KG1 (cell line): ENCODE measurements around the gene TLE7.

Experiments used
- DNase-seq: peaks from one replicate; lab custom pipeline; 2025; lab: John Stamatoyannopoulos, UW

TLE7 gene

DNA sequence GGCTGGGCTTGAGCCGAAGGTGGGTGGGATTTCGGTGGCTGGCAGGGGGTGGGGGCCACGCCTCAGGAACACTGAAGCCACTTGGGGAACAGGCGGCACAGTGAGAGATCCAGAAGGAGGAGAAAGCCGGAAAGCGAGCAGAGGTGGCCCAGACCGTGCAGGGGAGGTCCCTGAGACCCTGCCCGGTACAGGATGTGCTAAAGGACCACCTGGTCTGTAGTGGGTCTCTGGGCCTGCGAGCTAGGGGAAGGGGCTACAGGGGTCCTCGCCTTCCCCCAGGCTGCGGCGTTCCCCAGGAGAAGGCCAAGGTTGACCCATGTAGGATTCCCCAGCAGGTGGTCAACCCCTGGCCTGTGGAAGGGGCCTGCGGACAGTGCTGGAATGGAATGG lies at the start of gene TLE7:
TLE7 (minus strand) TSS at position 4 of the 390 bp plus-strand sequence. CDS start 8,730 bp downstream, outside the sequence.
- no peak for DNase-seq

DNA sequence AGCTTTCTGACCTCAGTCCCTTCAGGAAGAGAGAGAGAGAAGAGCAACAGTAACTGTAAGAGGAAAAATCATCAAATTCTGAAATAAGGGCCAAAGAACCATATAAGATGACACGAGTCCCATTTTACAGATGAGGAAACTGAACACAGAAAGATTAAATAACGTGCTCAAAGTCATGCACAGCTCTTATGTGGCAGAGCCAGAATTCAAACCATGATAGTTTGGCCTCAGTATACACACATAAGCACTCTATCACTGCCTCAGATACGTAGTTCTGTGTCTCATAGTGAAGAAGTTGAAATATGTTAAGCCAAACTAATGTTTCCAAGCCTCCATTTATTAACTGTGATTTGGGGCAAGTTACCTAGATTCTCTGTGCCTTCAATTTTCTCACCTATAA lies 49.2 kb upstream of the TLE7 start:
- no peak for DNase-seq

DNA sequence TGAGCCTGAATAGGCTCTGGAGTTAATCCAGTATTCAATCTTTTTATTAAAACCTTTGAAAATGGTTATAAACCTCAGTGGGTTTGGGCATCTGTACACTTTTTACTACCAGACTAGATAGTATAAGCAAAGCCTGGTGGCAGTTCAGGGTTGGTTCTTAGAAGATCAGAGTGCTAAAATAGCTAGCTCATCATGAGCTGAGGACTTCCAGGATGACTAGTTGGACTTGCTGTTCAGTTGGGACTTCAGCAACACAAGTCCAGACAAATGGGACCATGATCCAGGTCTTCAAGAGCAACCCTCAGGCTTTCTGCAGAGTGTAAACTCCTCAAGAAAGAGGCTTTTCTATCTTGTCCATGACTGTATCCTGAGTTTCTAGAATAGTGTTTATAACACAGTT lies 48.5 kb upstream of the TLE7 start:
- no peak for DNase-seq

DNA sequence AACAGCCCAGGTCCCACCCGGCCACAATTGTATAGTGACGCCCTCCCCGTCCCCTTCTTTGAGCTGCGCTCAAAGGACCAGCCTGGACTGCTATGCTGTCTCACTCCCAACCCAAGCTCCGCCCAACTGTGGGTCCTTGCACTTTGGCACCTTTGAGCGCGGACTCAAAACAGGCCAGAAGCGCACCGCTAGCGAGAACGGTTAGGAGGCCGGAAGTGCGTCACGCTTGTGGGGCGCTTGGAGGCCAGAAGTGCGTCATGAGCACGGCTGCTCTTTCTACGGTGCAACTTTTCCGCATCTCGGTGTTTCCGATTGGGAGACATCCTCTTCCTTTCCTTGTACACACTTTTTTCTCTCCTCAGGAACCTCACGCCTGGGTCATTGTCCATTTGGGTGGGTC lies 47.3 kb upstream of the TLE7 start, which contains the start of gene ZNF19:
ZNF19 (minus strand) TSS at position 203 of the 400 bp plus-strand sequence. CDS start 7,210 bp downstream, outside the sequence.
- no peak for DNase-seq

DNA sequence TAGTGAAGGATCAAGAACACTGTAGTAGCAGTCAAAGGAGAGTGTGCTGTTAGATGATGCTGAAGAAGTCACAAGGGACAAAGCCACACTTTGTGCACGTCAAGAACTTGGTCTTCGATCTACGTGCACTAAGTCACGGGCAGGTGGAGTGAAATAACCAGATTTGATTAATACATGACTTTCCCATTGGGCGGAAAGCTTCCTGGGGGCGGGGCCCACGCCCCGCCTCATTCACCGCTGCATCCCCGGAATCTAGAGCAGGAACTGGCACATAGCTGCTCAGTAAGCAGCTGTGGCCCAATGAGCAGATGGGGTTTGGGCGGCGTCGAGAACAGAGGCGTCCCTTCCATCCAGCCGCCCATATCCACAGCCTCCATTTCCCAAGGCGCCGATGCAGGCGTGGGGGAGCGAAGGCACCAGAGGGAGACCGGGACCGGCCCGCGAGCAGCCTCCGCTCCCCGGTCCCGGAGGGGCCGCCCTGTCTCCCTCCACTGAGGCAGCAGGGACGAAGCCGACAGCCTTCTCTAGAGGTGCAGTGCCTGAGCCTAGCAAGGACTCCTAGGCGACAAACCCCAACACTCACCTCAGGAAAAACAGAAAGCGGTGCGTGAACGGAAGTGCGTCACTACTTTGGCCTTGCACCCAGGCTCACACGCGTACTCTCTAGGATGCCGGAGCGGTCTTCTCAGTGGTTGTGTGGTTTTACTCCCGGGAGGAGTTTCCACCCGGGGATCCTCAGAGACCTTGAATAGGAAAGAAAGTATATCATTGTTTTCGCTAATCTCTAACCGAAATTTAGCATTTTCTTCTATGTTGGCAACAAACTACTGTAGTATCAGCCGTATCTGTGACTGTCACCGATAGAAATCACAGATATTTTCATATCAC lies 42.4 kb upstream of the TLE7 start:
- DNase-seq, result peak; percentile 66

DNA sequence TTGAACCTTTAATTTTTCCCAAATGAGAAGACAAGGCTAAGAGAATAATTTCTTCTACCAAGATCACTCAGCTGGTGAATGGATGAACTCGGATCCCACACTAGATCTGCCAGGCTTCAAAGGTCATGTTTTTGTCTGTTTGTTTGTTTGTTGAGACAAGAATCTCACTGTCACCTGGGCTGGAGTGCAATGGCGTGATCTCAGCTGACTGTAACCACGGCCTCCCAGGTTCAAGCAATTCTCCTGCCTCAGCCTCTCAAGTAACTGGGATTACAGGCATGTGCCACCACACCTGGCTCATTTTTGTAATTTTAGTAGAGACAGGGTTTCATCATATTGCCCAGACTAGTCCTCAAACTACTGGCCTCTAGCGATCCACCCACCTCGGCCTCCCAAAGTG lies 40.7 kb upstream of the TLE7 start:
- no peak for DNase-seq

DNA sequence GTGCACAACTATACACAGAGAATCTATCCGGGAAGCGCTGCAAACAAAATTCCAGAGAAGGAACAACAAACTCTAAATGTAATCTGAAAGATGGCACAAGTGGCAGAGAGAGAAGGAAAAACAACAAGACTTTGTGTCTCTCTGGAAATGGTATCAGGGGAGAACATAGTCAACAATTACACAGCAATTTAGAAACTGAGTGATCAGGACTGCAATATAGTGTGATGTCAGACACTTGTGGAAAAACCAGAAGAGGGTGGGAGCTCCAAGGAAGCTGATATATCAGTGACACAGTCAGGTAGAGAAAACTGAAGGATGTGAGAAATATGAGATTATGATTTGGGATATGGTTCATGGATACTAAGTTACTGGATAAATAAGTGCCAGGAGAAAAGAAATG lies 39.1 kb upstream of the TLE7 start:
- DNase-seq, result no peak

DNA sequence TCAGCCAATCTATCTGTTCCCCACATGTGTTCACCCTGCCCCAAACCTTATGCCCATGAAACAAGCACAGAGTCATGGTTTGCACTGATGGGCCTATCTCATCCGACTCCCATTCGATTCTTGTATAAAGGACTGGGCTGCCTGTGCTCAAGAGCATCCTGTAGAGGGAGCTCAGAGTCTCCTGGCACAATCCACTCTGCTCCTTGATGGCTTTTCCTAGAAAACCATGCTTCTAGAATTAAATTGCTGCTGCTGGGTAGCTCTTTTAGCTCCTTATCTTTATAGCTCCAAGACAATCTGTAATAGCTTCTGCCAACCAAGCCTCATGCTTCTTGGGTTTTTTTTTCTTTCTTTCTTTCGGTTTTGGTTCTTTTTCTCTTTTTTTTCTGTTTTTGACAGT lies 37.6 kb upstream of the TLE7 start:
- DNase-seq, result no peak

DNA sequence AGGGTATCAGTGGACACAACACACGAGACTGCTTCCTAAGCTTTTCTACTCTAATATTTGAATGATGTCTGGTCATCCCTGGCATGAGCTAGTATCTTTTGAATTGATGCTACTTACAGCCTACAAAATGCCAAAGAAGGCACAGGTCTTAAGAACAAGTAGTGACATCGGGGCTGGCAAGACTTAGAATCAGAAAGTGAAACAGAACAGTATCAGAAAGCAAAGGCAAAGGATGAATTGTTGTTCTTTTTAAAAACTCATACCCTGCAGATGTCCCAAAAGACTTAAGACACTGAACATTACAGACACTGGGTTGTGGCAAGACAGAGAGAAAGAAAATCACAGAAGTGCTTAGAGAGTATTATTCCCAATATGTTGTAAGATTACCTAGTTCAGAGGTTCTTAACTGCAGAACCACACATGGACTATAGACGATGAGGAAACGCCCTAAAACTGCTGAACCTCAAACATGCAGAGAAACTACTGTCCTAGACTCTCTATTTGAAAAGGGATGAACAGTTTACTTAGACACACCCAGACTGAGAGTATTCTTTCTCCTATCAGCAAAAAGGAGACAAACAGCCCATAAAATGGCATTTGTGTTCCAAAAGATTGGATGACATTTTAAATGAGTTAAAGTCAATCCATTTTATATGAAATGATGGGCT lies 34.7 kb upstream of the TLE7 start:
- no peak for DNase-seq

DNA sequence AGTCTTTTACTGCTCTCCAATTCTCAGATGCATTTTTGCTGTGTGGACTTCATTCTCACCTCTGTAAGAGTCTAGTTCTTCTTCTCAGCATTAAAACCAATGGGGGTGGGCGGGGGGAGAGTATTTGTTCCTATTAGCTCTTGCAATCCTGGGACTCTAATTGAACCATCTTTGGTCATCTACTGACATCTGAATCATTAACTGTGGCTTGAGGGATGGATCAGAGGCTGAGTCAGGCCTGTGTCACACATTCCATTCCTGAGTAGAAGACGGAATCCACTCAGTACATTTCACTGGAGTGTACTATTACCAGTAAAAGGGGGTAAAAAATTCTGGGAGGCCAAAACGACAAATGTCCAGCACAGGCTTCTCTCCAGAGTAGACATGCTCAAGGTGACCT lies 33.0 kb upstream of the TLE7 start:
- DNase-seq, result no peak

DNA sequence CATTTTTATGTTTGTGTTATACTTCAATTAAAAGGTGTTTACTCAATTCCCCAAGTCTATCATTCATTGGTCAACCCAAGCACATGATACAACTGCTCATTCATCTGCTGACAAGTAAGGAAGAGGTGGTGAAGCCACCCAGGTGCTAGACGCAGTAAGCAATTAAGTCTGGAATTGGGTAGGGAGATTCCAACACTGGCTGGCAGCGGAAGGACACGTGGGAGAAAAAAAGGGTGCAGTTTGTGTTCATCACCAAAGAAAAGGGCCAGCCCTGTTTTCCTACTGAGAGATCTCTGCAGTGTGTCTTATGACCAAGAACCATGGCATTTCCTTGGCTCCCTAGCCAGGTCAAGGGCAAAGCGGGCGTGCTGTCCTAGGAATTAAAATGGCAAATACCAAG lies 32.0 kb upstream of the TLE7 start:
- no peak for DNase-seq

DNA sequence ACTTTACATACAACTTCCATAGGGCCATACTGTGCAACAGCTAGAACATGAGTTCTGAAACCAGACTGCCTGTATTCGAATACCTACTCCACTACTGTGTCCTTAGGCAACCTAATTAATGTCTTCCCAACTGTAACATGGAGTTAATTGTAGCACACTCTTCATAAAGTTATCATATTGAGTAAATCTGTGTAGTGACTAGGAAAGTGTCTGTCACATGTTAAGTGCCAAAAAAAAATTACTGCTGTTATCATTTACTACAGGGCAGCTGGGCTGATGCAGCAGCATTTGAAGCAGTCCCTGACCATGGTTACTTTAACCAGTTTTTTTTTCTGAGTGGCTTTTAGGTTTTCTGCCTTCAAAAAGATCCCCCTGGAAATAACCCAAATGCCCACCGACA lies 31.1 kb upstream of the TLE7 start:
- DNase-seq, result no peak

DNA sequence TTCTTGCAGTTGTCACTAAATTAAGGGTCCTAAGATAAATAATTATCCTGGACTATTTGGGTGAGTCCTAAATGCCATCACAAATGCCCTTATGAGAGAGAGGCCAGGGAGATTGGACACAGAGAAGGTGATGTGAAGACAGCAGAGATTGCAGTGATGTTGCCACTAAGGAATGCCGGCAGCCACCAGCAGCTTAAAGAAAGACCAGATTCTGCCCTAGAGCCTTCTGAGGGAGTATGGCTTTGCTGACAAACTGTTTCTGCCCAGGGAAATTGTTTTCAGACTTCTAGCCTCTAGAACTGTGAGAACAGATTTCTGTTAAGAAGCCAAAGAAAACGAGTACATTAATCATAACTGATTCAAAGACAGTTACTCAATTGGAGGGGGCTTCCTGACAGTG lies 30.2 kb upstream of the TLE7 start:
- DNase-seq, result no peak

DNA sequence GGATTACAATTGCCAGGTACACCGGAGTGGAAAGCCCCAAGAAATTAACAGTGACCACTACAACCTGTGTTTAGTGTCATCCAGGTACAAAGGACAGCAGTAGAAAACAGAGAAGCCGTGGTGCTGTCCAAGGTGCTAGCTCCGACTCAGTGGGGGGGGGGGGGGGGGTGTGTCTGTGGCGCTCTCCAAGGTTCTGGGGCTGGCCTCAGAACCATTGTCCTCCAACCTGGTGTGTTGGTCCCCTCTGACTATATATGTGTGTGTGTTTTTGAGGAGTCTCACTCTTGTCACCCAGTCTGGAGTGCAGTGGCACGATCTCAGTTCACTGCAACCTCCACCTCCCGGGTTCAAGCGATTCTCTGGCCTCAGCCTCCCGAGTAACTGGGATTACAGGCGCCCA lies 26.0 kb upstream of the TLE7 start:
- DNase-seq, result peak; percentile 6

DNA sequence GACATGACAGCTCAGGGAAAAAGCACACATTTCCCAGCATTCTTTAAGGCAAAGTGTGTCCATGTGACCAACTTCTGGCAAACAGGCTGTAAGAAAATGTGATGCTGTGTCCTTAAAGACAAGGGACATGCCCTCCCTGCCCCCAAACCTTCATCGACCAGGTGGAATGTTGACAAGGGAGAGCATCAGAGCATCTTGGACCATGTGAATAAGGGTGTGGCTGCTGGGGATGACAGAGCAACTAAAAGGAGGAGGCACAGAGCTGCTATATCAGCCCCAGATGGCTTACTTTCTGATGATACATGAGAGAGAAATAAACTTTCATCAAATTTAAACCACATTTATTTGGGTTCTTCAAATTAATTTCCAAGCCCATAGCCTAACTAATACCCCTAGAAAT lies 22.4 kb upstream of the TLE7 start:
- no peak for DNase-seq

DNA sequence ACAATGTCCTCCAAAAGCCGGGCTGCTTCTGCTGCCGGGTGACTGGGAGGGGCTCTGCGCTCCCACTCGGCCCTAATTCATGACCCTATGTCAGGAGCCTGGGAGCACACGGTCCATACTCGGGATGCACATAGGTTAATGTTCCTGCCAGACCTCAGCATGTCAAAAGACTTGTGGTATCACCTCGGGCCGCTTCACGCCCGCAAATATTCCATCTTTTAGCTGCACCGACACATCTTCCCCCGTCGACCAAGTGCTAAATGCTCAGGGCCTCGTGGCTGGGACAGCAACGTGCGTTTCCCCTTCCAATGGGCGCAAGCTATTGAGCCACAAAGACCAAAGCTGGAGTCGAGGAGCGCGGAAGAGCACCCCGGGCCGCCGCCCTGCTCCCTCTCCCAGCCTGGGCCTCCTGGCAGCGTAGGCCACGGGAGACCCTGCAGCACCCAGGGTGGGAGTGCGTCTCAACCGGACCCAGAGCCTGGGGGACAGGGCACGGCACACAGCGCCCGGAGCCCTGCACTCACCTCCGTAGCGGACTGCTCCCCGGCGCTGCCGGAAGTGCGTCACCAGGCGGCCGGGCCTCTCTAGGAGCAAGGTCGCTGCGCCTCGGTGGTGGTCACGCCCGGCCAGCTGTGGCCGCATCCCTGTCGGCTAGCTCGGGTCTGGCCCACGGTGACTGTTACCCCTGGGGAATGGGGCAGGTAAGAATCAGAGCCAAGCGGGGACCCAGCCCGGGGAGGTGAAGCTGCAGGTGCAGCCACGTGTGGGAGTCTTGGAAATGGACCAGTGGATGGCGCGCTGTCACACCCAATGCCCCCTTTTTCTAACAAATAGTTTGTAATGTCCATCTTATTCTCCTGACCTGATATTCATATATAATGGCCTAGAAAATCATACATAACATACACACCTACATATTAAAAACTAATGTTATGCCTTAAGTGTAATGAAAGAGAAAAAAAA lies 20.1 kb upstream of the TLE7 start, which contains the start of gene ZNF23:
ZNF23 (minus strand) TSS at position 562 of the 963 bp plus-strand sequence. CDS start 5,451 bp downstream, outside the sequence.
- DNase-seq, result peak; percentile 53

DNA sequence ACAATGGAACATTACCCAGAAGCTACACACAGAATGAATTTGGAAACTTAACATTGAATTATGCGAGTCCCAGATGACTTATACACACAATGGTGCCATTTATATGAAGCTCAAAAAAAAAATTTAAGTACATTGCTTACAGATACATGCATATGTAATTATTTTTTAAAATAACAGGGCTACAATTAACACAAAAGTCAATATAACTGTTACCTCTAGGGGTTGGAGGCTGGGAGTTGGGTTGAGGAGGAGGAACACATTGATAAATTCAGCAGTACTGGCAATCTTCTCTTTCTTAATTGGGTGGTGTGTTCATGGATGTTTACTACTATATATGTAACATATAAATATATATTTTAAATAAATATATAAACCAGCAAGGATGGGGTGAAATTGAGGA lies 19.1 kb upstream of the TLE7 start:
- no peak for DNase-seq

DNA sequence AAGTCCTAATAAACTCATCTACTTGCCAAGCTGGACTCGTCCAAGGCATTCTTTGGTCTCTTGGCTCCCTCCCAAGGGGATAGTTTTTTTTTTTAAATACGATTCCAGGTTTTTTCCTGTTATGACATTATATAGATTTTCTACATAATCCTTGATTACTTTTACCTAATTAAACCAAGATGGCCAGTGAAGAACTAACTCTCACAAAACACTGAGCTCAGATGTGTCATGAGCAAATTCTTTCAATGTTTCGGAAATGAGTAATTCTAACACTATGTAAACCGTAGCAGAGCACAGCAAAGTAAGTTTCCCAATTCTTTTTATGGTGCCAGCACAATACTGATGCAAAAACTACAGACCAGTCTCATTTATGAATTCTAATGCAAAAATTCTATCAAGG lies 18.4 kb upstream of the TLE7 start:
- DNase-seq, result no peak

DNA sequence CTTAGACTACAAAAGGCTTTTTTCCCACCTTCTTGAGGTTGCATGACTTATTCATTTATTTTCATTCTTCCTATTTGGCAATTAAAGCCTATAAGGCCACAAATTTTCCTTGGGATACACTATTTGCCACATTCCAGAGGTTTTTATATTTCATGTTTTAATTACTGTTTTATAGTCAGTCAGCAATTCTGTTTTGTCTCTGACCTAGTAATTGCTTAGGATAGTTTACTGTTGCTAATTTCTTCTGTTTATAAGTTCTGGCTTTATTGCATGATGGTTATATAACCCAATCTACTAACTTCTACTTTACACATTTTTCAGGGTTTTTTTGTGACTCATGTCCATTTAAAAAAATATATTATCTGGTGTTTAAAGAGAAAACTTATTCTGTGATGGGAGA lies 17.7 kb upstream of the TLE7 start:
- no peak for DNase-seq

DNA sequence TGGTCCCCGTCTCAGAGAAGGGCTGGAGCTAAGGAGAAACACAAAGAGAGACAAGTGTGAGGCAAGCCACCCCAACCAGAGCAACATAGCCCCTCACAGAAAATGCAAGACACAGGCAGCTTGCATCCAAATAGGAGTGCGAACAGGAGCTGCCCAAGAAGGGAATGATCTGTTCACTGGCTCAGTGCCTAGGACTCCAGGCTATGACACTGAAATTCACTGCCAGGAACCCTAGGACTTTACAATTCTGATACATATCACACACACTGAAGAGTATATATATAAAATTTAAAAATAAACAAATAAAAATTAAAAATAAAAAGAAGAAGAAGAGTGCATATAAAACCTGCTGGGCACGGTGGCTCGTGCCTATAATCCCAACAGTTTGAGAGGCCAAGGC lies 14.9 kb upstream of the TLE7 start:
- no peak for DNase-seq

DNA sequence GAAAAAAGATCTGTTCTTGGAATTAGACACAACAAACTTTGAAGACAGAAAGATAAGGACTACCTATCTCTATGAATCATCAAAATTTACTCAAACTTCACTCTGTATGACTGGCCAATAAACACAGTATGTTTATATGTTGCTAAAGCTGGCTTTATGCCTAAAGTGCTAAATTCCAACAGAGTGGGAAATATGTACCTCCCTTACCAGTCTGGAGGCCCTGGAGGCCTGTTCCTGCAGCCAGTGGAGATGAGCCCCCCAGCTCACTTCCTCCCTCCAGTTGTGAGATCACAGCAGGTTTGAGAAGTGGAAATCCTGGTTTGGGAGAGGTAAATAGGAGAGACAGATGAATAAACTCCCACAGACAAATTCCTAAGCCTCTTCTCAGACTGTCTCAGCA lies 11.2 kb upstream of the TLE7 start:
- DNase-seq, result no peak

DNA sequence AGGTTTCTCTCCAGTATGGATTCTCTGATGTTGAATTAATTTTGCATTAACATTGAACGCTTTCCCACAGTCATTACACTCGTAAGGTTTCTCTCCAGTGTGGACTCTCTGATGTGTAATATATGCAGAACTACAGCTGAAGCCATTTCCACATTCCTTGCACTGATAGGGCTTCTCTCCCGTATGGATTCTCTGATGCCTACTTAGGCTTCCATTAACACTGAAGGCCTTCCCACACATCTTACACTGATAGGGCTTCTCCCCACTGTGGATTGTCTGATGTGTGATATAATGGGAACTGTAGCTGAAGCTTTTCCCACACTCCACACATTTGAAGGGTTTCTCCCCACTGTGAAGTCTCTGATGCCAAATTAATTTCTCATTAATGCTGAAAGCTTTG lies 7.2 kb upstream of the TLE7 start:
- DNase-seq, result no peak
